Fibroblast of pulmonary artery (primary cell): Measurements from ENCODE around the gene FILIP1L.

ENCODE experiments used
- DNase-seq: peaks from one replicate; pipeline ENCODE4 v3.0.0-alpha.2; 2010; ENCODE audit warnings: low read depth
- H3K4me3 ChIP-seq: replicated peaks from 2 replicates; pipeline ENCODE4 v1.5.1; 2011; ENCODE audit warnings: low read depth, mild to moderate bottlenecking, control low read depth, low read length, moderate library complexity
- CTCF ChIP-seq: IDR thresholded peaks from 2 replicates; pipeline ENCODE4 v1.5.1; 2011; ENCODE audit warnings: mild to moderate bottlenecking, control low read depth, low read length, inconsistent platforms; ENCODE audit errors: missing control alignments

The FILIP1L gene

DNA sequence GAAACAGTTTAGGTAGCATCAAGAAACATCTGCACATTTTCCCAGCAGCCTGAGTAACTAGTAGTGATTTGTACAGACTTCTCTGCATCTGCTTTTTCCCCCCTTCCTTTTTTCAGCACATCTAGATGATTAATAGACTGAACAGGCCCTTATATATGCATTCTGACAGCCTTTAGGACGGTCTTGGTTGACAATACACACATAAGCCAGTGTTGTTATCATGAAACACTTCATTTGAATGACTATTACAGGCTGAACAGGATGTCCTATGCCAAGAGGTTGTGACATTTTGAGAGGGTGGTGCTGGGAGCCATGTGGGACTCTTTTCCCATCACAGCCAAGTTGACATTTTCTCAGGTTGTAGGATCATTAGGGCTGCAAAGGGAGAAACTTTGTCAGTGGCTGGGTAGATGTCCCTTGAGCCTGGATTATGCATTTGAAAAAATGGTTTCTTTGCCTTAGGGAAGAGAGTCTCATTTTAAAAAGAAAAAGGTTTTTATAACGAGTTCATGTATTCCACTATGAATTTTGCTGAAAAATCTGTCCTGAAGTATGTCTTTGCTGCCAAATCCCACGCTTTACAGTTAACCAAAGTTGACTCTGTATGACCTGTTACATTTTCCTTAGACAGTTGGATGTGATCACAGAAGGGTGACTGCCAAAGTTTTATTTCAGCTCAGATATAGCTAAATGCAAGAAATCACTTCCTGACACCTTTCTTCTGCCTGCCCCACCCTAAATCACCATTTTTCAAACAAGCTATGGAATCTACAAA is 73.7 kb downstream of the FILIP1L start:
- peak; percentile 73 for DNase-seq
- no peak overlapping the region for H3K4me3 ChIP-seq
- TF ChIP-seq CTCF: no peak

- no peak overlapping the region for H3K4me3 ChIP-seq
- TF ChIP-seq CTCF: no peak
These were observed 75.2 kb downstream of the FILIP1L start for GRCh38 chr3:100039075-100039474.

GRCh38 chr3:100033903-100034471 is 80.3 kb downstream of the FILIP1L start:
- no peak overlapping the region for H3K4me3 ChIP-seq
- DNase-seq: no peak
- TF ChIP-seq CTCF: no peak

More at GRCh38 chr3:100039075-100039474, 75.2 kb downstream of the FILIP1L start:
- DNase-seq: no peak

GRCh38 chr3:100033184-100033583 is 81.1 kb downstream of the FILIP1L start:
- DNase-seq: peak; percentile 75
- TF ChIP-seq CTCF: no peak
- no peak overlapping the region for H3K4me3 ChIP-seq

DNA sequence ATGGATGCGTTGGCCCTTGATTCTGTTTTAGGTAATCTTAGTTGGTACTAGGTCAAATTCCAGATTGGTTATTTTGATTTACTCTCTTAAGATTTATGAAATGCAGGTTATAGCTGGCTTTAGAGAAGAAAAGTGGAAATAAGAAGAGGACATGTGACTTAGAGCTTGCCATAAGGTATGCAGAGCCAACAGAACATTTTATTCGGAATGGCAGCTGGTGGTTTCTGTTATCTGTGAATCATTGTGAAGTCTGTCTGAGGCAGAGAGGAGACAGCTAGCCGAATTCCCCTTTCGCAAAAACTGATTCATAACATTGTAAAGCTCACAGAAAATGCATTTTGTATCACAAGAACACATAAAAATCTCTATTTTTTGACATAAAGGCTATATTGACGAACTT is 82.1 kb downstream of the FILIP1L start:
- H3K4me3 ChIP-seq: no peak overlapping the region
- TF ChIP-seq CTCF: no peak
- peak; percentile 87 for DNase-seq

DNA sequence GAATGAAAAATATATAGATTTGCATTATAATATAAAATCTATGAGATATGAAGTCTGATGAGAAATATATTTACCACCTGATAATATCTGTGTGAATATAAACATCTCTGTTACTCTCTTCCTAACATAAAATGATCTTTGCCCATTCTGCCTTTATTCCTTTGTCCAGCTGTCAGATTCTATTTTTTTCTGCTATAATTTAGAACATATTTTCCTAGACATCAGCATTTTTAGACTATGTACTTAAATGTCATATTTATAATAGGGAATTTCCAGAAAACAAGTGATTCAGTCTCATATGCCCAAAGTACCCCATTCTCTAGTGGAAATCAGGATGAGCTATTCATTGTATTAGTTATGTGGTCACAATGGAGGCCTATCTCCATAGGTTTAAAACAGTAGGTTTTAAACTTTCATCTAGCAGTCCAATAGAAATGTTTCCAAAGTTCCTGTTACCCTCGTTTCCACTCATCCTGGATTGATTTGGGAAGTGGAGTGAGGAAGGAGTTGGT is 83.3 kb downstream of the FILIP1L start:
- no peak overlapping the region for H3K4me3 ChIP-seq
- no peak for DNase-seq
- TF ChIP-seq CTCF: no peak

DNA sequence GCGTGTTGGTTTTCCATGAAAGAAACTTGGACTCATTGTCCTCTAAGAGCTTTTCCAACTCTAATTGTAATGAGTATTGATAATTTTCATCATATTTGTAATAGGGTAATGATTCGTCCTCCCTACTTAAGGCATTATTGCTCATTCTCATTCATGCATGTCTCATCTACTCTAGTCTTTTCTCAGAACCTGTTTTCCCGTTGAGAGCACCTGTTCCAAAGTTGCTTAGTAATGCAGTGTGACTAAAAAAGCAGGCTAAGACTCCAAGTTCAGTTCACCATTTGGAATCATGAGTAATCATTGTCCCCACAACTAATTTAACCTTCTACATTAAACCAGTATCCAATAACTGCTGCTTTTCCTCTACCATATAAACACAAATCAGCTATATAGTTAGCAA is 84.0 kb downstream of the FILIP1L start:
- no peak for TF ChIP-seq CTCF
- no peak overlapping the region for H3K4me3 ChIP-seq
- no peak for DNase-seq
